Endothelial cell of umbilical vein (primary cell): ENCODE measurements around the gene OR10H5. TPM values are rescaled to one million over a fixed set of nuclear protein-coding genes. Genes with fewer than 3 reads are reported as not detected.

Experiments used
- BruUV-seq: library from RNA; stranded (reverse); fragments of 400-500 nt; replicated peaks from 2 replicates; lab custom pipeline; 2021; lab: Mats Ljungman, UMichigan
- CTCF ChIA-PET: fragments of 300-600, 350-600 bp; sonication (Branson Sonifier 250); formaldehyde crosslinking; loops from one replicate; lab custom pipeline; 2021; ENCODE audit warnings: antibody characterized with exemption, inconsistent platforms; lab: Charles Lee
- POLR2A ChIA-PET: fragments of 300-600, 350-600 bp; sonication (Branson Sonifier 250); formaldehyde crosslinking; loops from one replicate; lab custom pipeline; 2021; ENCODE audit warnings: antibody characterized with exemption, inconsistent platforms; lab: Charles Lee
- DNase-seq: peaks from one replicate; pipeline ENCODE4 v3.0.0-alpha.2; 2011; ENCODE audit warnings: low read depth, low spot score
- FAIRE-seq: peaks from 2 replicates; lab custom pipeline; 2011; peaks lifted over from hg19 to GRCh38; lab: Jason Lieb, UNC
- H2AFZ ChIP-seq: 2 replicates; pipeline ENCODE4 v1.6.0; 2012; ENCODE audit warnings: low read depth, low read length, control low read depth, inconsistent platforms
- H3K27ac ChIP-seq: 2 replicates; pipeline ENCODE4 v1.5.1; 2011; ENCODE audit warnings: low read depth, mild to moderate bottlenecking, control low read depth, low read length, moderate library complexity; ENCODE audit not compliant: insufficient read depth
- H3K27me3 ChIP-seq, 2 experiments: 2 replicates each; pipeline versions ENCODE4 v1.6.0 to v1.6.1; 2011; ENCODE audit warnings: low read length in 2 of 2, mixed read lengths in 1 of 2; ENCODE audit not compliant: control insufficient read depth in 2 of 2, insufficient read depth in 2 of 2
- H3K36me3 ChIP-seq, 2 experiments: 2 replicates in 1 of 2; 3 replicates in 1 of 2; pipeline ENCODE4 v1.5.1; 2011; ENCODE audit warnings: low read length in 2 of 2, mild to moderate bottlenecking in 1 of 2, moderate library complexity in 1 of 2; ENCODE audit not compliant: control insufficient read depth in 2 of 2, insufficient read depth in 2 of 2; ENCODE audit errors: extremely low read depth in 1 of 2
- H3K4me1 ChIP-seq: 3 replicates; pipeline ENCODE4 v1.5.1; 2011; ENCODE audit warnings: mild to moderate bottlenecking, low read length; ENCODE audit not compliant: control insufficient read depth, insufficient read depth; ENCODE audit errors: extremely low read depth
- H3K4me2 ChIP-seq: 2 replicates; pipeline ENCODE4 v1.6.1; 2011; ENCODE audit warnings: low read length, control low read depth, mixed read lengths; ENCODE audit not compliant: insufficient read depth
- H3K4me3 ChIP-seq, 3 experiments: fragments of 200-600 bp in 1 of 3; sonication (generic), shearing (Covaris generic) in 1 of 3; replicated peaks in 1 of 3; 2 replicates each; pipeline ENCODE4 v1.5.1; 2011 to 2016; ENCODE audit warnings: control low read depth in 3 of 3, low read length in 3 of 3, mild to moderate bottlenecking in 2 of 3, inconsistent platforms in 1 of 3, low read depth in 1 of 3, moderate library complexity in 1 of 3; ENCODE audit not compliant: insufficient read depth in 1 of 3
- H3K79me2 ChIP-seq: 2 replicates; pipeline ENCODE4 v1.6.0; 2012; ENCODE audit warnings: low read length, inconsistent platforms; ENCODE audit not compliant: control insufficient read depth, insufficient read depth
- H3K9ac ChIP-seq: replicated peaks from 2 replicates; pipeline ENCODE3; 2011; ENCODE audit warnings: low read length, control low read depth; ENCODE audit not compliant: insufficient read depth; ENCODE audit errors: extremely low read depth
- H3K9me1 ChIP-seq: replicated peaks from 3 replicates; pipeline ENCODE4 v1.6.0; 2011; ENCODE audit warnings: mild to moderate bottlenecking, low read length; ENCODE audit not compliant: control insufficient read depth, insufficient read depth; ENCODE audit errors: extremely low read depth
- H3K9me3 ChIP-seq: replicated peaks from 2 replicates; pipeline ENCODE4 v1.5.1; 2012; ENCODE audit warnings: low read length, inconsistent platforms; ENCODE audit not compliant: control insufficient read depth, insufficient read depth
- H4K20me1 ChIP-seq: replicated peaks from 2 replicates; pipeline ENCODE3; 2011; ENCODE audit warnings: mild to moderate bottlenecking, low read length; ENCODE audit not compliant: control insufficient read depth, insufficient read depth; ENCODE audit errors: extremely low read depth
- CTCF ChIP-seq, 2 donors: IDR thresholded peaks; 1 replicate in 1 of 2; 2 replicates in 1 of 2; pipeline ENCODE4 v1.5.1; 2011; ENCODE audit warnings: low read length in 2 of 2, mild to moderate bottlenecking in 2 of 2, moderate library complexity in 2 of 2, control low read depth in 1 of 2, inconsistent platforms in 1 of 2, low read depth in 1 of 2; ENCODE audit not compliant: insufficient read depth in 1 of 2; ENCODE audit errors: extremely low read depth in 1 of 2
- EZH2 ChIP-seq: IDR thresholded peaks from 2 replicates; pipeline ENCODE4 v1.6.1; 2012; ENCODE audit warnings: borderline replicate concordance, low read depth, mild to moderate bottlenecking, moderate library complexity, low read length, inconsistent platforms; ENCODE audit not compliant: severe bottlenecking
- FOS ChIP-seq: IDR thresholded peaks from 2 replicates; pipeline ENCODE4 v1.6.1; 2011; ENCODE audit warnings: mild to moderate bottlenecking, low read length, moderate library complexity, borderline replicate concordance; ENCODE audit not compliant: insufficient read depth
- GATA2 ChIP-seq: IDR thresholded peaks from 2 replicates; pipeline ENCODE4 v1.7.0; 2011; ENCODE audit warnings: low read depth, mild to moderate bottlenecking, moderate library complexity, mixed read lengths, low read length; ENCODE audit not compliant: insufficient read length, insufficient read depth
- JUN ChIP-seq: IDR thresholded peaks from 2 replicates; pipeline ENCODE4 v1.6.1; 2011; ENCODE audit warnings: borderline replicate concordance, low read depth; ENCODE audit not compliant: insufficient read length, insufficient read depth
- MAX ChIP-seq: IDR thresholded peaks from 2 replicates; pipeline ENCODE4 v1.6.1; 2011; ENCODE audit not compliant: insufficient read depth, insufficient read length
- MYC ChIP-seq: IDR thresholded peaks from one replicate; pipeline ENCODE4 v1.6.1; 2011; ENCODE audit warnings: mild to moderate bottlenecking, low read depth, low read length
- POLR2A ChIP-seq: IDR thresholded peaks from 2 replicates; pipeline ENCODE4 v1.6.1; 2012; ENCODE audit warnings: low read depth, mild to moderate bottlenecking, control low read depth, low read length
- POLR2AphosphoS5 ChIP-seq: IDR thresholded peaks from 2 replicates; pipeline ENCODE4 v1.6.1; 2012; ENCODE audit warnings: low read depth, mild to moderate bottlenecking, control low read depth, low read length, moderate library complexity; ENCODE audit not compliant: insufficient read depth
- dilution Hi-C: fragments of 300-500 bp; cut with MboI; formaldehyde crosslinking; loops from one replicate; pipeline ENCODE4 v1.15.0; 2019; ENCODE audit warnings: low sequenced_read_pairs; ENCODE audit not compliant: extremely low pct_ligation_motif_present
- intact Hi-C: fragments of 100-400 bp; cut with micrococcal nuclease; formaldehyde crosslinking; loops from one replicate; pipeline ENCODE4 v1.10.0; 2022
- polyA plus RNA-seq, 4 experiments: library from polyadenylated mRNA; depleted of rRNA in 3 of 4; stranded (reverse) in 3 of 4; unstranded in 1 of 4; fragments of >200 nt; gene quantifications; 2 replicates each; pipeline versions ENCODE4 v1.2.1 to v1.2.3, GENCODE V29; 2011 to 2012; ENCODE audit warnings: missing spikeins in 1 of 4
- total RNA-seq: library from RNA; stranded (reverse); gene quantifications from 2 replicates; pipeline ENCODE4 v1.2.3, GENCODE V29; 2021

OR10H5 gene
- total and polyA plus RNA-seq, 2 donors (not counting 3 experiments of a cell fraction or from before 2014, with no cell fraction given): not detected

GRCh38 chr19:15781661-15782060 lies 5.8 kb upstream of the OR10H5 start:
- Histone ChIP-seq H3K4me1 (no peaks in the 10 kb centered on the region), H4K20me1 (no peaks in the 10 kb centered on the region), H3K4me3 (no peak overlapping the region), H3K27ac (no peak overlapping the region), H3K9me1 (no peaks in the 10 kb centered on the region), H3K4me2 (no peak overlapping the region), H3K9ac (no peak overlapping the region), H3K9me3 (no peaks in the 10 kb centered on the region), H2AFZ (no peak overlapping the region), H3K79me2 (no peaks in the 10 kb centered on the region), H3K36me3 (no peaks in the 10 kb centered on the region), H3K27me3 (no peaks in the 10 kb centered on the region)
- POLR2A ChIA-PET: no interaction called here
- dilution Hi-C loops: no loop called here
- DNase-seq: no peak
- intact Hi-C loops: no loop called here
- no peak for FAIRE-seq
- no peak for TF ChIP-seq GATA2
- no peak for TF ChIP-seq MAX
- no peak for TF ChIP-seq MYC
- TF ChIP-seq JUN: no peak
- no peak for TF ChIP-seq POLR2A
- no peak for TF ChIP-seq CTCF (IDR thresholded peaks at IDR 0.05; ENCODE audit: extremely low read depth in 1 of 2, insufficient read depth in 1 of 2, low read depth in 1 of 2, low read length in 2 of 2)
- no peak for TF ChIP-seq EZH2
- no peak for TF ChIP-seq FOS
- TF ChIP-seq POLR2AphosphoS5: no peak
- CTCF ChIA-PET: interaction anchor here (0.7 kb wide), 1 partner anchor 119 kb away, joined by 3 read pairs; no protein-coding TSS in a partner anchor
- BruUV-seq: no TSS peak
